NCI-H128 (cell line): ENCODE measurements around the gene DAB1.
"Not testable (repeated sequence)": the region's sequence is repeated elsewhere in the genome, so short reads cannot be mapped to it uniquely, and the experiment has no call there.

Experiments
- DNase-seq: peaks from one replicate; lab custom pipeline; 2025; ENCODE audit not compliant: unreplicated experiment; lab: John Stamatoyannopoulos, UW

The DAB1 gene

DNA sequence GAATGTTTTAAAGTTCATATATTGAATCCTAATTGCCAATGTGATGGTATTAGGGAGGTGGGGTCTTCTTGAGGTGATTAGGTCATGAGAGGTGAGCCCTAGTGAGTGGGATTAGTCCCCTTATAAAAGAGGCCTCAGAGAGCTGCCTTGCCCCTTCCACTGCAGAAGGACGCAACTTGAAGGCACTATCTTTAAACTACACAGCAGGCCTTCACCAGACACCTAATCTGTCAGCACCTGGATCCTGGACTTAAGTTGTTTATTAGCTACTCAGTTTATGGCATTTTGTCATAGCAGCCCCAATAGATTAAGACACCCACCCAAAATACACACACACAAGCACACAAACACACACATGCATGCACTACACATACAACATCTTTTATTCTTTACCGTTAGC is 61.4 kb downstream of the DAB1 start:
- no peak for DNase-seq

DNA sequence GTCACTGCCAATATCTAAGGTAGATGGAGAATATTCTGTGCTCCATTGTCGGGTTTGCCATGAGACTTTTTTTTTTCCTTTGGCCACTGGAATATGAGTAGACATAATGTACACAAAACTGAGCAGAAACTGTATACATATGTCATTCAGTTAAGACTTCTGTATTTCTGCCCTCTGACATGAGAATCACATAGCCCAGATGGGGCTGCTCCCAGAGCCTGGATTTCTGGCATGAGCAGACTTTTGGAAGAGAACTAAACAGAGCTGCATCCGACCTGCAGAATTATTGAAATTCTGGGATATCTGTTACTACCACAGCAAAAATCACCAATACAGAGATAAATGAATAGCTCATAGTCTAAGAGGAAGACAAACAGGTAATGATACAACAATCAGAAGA is 62.3 kb downstream of the DAB1 start:
- no peak for DNase-seq

GRCh38 chr1:57360846-57361407 is 62.9 kb downstream of the DAB1 start:
- DNase-seq = no peak

DNA sequence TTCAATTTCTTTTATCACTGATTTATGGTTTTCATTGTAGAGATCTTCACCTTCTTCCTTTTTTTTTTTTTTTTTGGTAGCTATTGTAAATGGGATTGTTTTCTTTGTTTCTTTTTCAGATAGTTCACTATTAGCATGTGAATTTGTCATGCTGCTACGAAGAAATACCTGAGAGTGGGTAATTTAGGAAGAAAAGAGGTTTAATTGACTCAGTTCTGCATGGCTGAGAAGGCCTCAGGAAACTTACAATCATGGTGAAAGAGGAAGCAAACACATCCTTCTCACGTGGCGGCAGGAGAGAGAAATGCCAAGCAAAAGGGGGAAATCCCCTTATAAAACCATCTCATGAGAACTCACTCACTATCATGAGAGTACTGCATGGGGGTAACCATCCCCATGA is 66.4 kb downstream of the DAB1 start:
- no peak for DNase-seq

DNA sequence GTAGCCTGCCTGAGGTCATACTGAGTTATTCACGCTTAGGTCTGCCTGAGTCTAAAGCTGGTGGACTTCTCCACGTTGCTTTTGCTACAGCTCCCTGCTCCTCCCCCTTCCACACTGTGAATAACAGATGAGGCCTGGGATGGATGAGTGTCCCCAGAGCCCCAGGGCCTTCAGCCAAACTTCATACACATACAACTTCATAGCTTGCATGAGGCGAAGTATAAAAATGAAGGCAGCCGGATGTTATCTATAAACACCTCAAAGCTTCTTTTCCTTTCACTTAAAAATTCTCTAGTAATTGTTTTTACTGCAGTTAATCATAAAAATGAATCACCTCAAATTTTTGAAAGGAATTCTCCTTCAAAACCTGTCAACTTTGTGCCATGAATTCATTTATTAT is 70.2 kb downstream of the DAB1 start:
- no peak for DNase-seq

DNA sequence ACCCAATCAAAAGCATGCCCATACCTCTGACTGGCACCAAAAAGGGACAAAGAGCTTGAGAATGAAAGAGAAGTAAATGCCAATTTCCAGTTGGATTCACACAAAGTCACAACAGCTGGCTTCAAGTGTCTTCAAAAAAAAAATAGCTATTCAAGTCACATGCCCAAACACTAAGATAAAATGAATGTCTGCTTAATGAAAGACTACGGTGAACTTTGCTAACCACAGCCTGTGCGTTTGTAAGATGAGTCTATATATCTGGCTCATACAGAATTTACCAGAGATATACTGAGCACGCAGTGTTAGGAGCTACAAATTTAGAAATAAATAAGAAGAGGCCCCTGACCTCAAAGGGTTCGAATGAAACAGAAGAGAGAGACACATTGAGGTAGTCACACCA is 73.2 kb downstream of the DAB1 start:
- no peak for DNase-seq

DNA sequence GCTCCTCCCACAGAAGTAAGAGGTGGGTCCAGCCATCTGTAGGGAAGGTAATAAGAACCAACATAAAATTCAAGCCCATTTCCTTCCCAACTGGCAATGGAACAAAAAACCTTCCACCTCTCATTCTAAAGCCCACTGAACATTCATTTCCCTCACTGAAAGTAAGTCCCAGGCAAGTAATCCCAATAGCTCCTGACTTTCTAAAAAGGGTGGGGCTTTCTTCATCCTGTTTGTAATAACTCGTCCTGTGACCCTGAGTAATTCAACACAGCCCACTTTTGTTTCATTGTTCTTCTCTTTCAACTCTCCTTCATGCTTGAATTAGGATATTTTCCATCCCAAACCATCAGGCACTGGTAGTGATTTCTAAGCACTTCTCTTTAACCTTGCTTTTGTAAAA is 74.9 kb downstream of the DAB1 start:
- DNase-seq = no peak

GRCh38 chr1:57345916-57346315 is 77.9 kb downstream of the DAB1 start:
- no peak for DNase-seq

DNA sequence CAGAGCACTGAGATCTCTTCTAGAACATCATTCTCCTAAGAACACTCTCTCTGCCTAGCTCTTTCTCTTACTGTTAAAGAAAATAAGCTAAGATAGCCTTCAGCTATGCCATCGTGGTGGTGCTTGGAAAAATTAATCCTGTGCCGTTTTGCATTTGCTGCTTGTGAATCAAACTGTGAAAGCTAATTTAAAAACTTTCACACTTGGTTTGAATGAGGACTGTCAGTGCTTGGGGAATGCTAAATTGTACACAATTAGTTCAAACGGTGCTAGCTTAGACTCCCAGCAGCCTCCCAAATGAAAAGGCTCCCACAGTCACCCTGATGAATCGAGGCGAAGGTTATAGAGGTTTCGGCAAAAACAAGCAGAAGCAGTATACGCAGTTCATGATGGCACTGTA is 79.6 kb downstream of the DAB1 start:
- no peak for DNase-seq

DNA sequence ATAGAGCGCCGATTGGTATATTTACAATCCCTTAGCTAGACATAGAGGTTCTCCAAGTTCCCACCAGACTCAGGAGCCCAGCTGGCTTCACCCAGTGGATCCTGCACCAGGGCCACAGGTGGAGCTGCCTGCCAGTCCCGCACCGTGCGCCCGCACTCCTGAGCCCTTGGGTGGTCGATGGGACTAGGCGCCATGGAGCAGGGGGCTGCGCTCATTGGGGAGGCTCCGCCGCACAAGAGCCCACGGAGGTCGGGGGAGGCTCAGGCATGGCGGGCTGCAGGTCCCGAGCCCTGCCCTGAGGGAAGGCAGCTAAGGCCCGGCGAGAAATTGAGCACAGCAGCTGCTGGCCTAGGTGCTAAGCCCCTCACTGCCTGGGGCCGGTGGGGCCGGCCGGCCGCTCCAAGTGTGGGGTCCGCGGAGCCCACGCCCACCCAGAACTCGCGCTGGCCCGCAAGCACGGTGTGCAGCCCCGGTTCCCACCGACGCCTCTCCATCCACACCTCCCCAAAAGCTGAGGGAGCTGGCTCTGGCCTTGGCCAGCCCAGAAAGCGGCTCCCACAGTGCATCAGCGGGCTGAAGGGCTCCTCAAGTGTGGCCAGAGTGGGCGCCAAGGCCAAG is 80.5 kb downstream of the DAB1 start:
- not testable (repeated sequence) for DNase-seq

DNA sequence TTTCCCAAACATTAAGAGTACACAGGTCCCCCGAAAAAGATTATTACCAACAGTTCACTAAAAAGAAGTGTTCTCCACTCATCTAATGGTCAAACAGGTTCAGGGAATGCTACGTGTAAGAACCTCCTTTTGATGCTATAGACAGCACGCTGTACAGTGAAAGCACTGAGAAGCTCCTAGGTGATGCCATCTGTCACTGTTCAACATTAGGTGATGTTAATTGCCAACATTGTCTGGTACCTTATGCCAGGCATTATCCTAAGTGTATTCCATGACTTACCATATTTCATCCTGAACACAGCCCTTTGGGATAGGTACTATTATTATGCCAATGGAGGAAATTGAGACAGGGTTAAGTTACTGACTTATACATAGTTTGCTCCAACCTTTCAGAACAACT is 82.1 kb downstream of the DAB1 start:
- DNase-seq = no peak

GRCh38 chr1:57340334-57341070 is 83.4 kb downstream of the DAB1 start:
- no peak for DNase-seq

GRCh38 chr1:57337623-57338022 is 86.2 kb downstream of the DAB1 start:
- no peak for DNase-seq

GRCh38 chr1:57336793-57337192 is 87.1 kb downstream of the DAB1 start:
- DNase-seq = no peak

GRCh38 chr1:57331620-57332019 is 92.2 kb downstream of the DAB1 start:
- DNase-seq = no peak

DNA sequence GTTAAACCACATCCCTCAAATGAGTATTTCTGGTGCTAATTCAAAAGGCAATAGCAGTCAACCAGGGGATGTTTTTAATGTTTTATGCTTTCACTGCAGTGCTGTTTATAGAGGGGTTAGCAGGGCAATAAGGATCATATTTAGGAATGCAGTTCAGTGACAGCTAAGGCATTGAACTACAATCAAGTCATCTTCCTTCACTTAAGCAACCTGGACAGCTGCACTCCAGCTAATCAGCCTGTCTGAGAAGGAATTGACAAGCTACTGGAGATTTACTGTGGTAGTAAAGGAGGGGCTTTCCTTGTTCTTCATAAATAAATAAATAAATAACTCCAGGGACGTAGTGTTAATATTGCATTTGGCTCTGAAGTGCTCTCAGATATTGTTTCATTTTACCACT is 93.9 kb downstream of the DAB1 start:
- no peak for DNase-seq

GRCh38 chr1:57329001-57329527 is 94.8 kb downstream of the DAB1 start:
- DNase-seq = no peak

DNA sequence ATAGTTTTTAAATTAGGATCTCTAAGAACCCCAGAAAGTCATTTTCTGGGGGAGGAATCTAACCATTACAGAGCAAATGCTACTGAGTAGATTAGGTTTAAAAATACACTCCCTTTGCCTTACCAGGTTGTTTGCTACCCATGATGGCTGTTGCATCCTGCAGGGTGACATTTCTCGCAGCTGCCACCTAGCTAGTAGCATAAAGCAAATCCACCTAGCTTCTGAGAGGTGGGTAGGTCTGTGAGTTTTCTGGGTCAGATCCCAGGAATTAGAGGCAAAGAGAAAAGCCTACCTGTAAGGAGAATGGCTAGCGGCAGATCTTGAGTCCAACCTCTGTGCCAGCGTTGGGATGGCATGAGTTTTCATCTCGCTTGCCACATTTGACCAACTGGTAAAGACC is 95.9 kb downstream of the DAB1 start:
- no peak for DNase-seq

- DNase-seq = no peak
Measured at GRCh38 chr1:57327336-57327735, 96.5 kb downstream of the DAB1 start.

DNA sequence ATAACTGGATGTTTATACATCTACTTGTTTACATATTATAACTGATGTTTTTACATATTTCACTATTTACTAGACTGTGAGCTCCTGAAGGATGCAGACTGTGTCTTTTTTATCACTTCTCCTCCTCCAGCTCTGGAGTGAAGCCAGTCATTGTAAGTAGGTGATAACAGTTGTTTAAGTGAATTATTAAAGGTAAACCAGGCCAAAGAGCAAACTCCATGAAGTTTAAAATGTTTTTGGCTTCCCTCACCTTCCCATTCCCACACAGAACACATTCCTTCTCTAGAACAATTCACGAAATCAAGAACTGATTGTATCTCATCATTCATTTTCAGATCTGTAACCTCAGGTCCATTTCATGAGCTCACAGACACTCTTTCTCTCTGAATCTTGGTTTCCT is 98.3 kb downstream of the DAB1 start:
- DNase-seq = no peak

GRCh38 chr1:57325117-57325516 is 98.7 kb downstream of the DAB1 start:
- no peak for DNase-seq

GRCh38 chr1:57324388-57324787 is 99.5 kb downstream of the DAB1 start:
- no peak for DNase-seq
